ENCODE results near the gene SEC14L2.
"Not testable (repeated sequence)": the region's sequence is repeated elsewhere in the genome, so short reads cannot be mapped to it uniquely, and the experiment has no call there.

Gene SEC14L2

DNA sequence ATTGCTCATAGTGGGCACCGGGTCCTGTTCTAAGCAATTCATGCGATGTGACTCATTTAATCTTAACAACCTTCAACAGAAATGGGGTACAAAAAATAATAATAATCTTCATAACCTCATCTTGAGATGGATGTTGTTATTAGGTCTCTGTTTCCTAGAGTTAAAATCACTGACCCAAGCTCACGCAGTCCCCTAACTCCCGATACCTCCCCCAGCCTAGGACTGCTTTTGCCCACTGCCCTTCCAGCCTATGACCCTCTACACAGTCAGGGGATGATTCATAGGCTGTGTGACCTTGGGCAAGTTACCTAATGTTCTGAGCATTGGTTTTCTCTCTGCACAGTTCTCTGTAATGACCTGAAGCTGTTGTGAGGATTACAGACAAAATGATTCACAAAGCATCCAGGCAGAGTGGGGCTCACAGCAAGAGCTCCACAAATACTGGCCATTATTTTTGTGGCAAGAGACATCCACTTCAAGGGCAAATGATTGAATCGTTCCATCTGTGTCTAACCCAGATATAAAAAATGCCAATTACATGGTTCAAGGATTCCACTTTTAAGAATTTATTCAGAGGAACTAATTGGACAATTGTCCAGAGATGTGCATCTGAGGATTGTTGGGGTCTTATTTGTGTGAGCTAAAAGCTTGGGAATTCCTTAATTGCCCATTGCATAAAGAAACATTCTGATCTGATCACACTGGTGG, 48.8 kb downstream of the SEC14L2 start:
- Histone ChIP-seq H3K27me3 (ENCODE audit: insufficient read depth, low read length) (no peaks in the 10 kb centered on the region), H3K27ac (ENCODE audit: low read length) (no peak overlapping the region), H3K9me3 (ENCODE audit: insufficient read depth, low read depth, low read length) (no peaks in the 10 kb centered on the region), H3K4me1 (ENCODE audit: insufficient read depth, low read length) (peaks cover 5% of the 10 kb centered on the region; the same call in 1 of the 2 replicates), H3K4me3 (ENCODE audit: low read length) (no peak overlapping the region), H3K9ac (ENCODE audit: low read depth, low read length) (no peak overlapping the region), H3K36me3 (ENCODE audit: insufficient read depth, low read depth, low read length) (no peaks in the 10 kb centered on the region)

DNA sequence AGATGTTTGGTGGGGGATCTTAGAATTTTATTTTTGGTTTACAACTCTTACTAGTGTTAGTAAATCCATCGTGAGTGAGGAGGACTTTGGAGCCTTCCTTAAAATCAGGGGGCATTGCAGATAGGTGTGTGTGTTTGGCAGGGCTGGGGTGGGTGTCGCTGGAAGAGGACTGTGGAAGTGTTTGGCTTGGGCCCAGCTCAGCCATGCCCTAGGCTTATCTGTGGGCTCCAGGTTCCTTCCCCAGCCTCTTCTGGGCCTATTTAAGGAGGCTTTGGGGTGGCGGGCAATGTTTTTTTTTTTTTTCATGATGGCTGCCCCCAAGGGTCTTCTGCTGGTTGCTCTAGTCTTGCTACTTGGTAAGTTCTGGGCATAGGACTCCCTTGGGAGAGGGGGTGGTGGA, 50.8 kb downstream of the SEC14L2 start:
- no peaks in the 10 kb centered on the region for H3K9me3 ChIP-seq (ENCODE audit: insufficient read depth, low read depth, low read length)

DNA sequence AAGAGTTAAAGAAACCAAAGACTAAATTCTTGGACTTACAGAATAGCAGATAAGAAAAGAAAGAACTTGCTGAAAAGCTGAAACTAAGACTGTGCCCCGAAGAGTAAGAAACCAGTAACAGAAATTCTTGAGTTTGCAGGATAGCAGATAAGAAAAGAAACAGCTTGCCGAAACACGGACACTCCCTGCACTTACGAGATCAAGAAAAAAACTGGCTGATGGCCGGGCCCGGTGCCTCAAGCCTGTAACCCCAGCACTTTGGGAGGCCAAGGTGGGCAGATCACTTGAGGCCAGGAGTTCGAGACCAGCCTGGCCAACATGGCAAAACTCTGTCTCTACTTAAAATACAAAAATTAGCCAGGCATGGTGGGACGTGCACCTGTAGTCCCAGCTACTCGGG, 54.7 kb downstream of the SEC14L2 start:
- H3K36me3 ChIP-seq (ENCODE audit: insufficient read depth, low read depth, low read length); H3K9ac ChIP-seq (ENCODE audit: low read depth, low read length); H3K27me3 ChIP-seq (ENCODE audit: insufficient read depth, low read length); H3K4me3 ChIP-seq (ENCODE audit: low read length); H3K27ac ChIP-seq (ENCODE audit: low read length); H3K4me1 ChIP-seq (ENCODE audit: insufficient read depth, low read length); H3K9me3 ChIP-seq (ENCODE audit: insufficient read depth, low read depth, low read length): not testable (repeated sequence)

More for the DNA sequence above, 50.8 kb downstream of the SEC14L2 start:
- Histone ChIP-seq H3K4me1 (ENCODE audit: insufficient read depth, low read length) (peaks cover 5% of the 10 kb centered on the region; the same call in 1 of the 2 replicates), H3K4me3 (ENCODE audit: low read length) (no peak overlapping the region), H3K27me3 (ENCODE audit: insufficient read depth, low read length) (no peaks in the 10 kb centered on the region), H3K36me3 (ENCODE audit: insufficient read depth, low read depth, low read length) (no peaks in the 10 kb centered on the region), H3K9ac (ENCODE audit: low read depth, low read length) (no peak overlapping the region), H3K27ac (ENCODE audit: low read length) (no peak overlapping the region)

DNA sequence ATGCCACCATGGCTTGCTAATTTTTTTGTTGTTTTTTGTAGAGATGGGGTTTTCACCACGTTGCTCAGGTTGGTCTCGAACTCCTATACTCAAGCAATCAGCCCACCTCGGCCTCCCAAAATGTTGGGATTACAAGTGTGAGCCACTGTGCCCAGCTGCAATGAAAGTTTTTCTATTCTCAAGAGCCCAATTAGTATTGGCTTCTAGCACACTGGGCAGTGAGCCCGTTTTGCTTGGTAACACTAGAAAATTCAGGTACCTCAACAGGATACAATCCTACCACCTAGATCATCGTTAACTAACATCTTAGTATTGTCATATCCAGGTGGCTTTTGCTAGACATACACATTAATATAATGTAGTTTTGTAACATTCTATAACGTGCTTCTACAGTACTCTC, 56.0 kb downstream of the SEC14L2 start:
- Histone ChIP-seq H3K4me1 (ENCODE audit: insufficient read depth, low read length) (no peaks in the 10 kb centered on the region), H3K9me3 (ENCODE audit: insufficient read depth, low read depth, low read length) (no peaks in the 10 kb centered on the region), H3K9ac (ENCODE audit: low read depth, low read length) (no peak overlapping the region), H3K27me3 (ENCODE audit: insufficient read depth, low read length) (no peaks in the 10 kb centered on the region), H3K4me3 (ENCODE audit: low read length) (no peak overlapping the region), H3K36me3 (ENCODE audit: insufficient read depth, low read depth, low read length) (no peaks in the 10 kb centered on the region), H3K27ac (ENCODE audit: low read length) (no peak overlapping the region)

DNA sequence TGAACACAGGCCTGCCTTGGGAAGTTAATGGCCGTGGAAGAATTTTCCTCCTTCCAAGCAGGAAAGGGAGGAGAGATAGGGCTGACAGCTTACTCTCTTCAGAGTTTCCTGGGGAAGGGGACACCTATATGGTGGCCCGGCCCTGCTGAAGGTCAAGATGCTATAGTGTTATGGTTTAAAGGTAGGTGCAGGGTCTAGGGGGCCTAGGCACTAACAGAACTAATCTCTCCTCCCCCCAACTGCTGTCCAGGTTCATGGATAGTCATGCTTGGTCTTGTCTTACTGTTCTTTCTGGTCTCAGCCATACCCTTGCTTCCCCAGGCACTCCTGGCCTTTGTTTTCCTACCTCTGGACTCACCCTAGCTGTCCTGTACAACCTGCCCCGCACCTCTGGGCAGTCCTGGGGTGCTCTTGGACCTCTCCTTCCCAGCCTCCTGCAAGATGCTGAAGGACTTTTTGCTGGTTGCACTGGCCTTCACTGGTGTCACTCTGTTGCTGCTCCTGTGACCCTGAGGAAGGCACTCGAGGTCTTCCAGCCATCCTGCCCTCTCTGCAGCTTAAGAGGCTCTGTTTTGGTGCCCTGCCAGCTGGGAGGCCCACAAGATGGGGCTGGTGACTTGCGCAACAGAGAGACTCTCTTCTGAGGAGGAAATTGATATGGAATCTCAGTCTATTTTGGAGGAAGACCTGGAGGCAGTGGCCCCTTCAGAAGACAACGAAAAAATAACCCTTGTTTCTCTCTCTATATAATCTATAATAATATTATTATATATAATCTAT, 57.1 kb downstream of the SEC14L2 start:
- Histone ChIP-seq H3K27ac (ENCODE audit: low read length) (no peak overlapping the region), H3K27me3 (ENCODE audit: insufficient read depth, low read length) (no peaks in the 10 kb centered on the region), H3K36me3 (ENCODE audit: insufficient read depth, low read depth, low read length) (no peaks in the 10 kb centered on the region), H3K4me1 (ENCODE audit: insufficient read depth, low read length) (no peaks in the 10 kb centered on the region), H3K4me3 (ENCODE audit: low read length) (no peak overlapping the region), H3K9ac (ENCODE audit: low read depth, low read length) (no peak overlapping the region), H3K9me3 (ENCODE audit: insufficient read depth, low read depth, low read length) (no peaks in the 10 kb centered on the region)

DNA sequence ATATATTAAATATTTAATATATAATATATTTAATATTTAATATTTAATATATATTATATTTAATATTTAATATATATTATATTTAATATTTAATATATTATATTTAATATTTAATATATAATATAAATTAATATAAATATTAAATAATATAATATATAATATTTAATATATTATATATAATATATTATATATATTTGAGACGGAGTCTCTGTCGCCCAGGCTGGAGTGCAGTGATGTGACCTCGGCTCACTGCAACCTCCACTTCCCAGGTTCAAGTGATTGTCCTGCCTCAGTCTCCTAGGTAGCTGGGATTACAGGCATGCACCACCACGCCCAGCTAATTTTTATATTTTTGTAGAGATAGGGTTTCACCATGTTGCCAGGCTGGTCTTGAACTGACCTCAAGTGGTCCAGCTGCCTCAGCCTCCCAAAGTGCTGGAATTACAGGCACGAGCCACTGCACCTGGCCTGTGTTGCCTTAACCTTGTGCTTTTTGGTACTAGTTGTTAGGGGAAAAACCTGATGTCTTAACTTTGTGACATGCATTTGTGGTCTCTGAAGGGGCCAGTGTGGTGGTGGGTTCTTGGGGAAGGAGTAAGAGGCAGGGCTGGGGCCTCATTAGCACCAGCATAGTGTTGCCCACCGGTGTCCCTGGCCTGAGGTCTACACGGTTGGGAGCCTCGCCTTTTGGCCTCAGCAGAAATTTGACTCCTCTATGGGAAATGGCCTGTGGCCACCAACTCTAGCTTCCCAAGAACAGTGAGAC, 58.4 kb downstream of the SEC14L2 start:
- no peak overlapping the region for H3K4me3 ChIP-seq (ENCODE audit: low read length)
- H3K9ac ChIP-seq (ENCODE audit: low read depth, low read length) = no peak overlapping the region
- H3K27ac ChIP-seq (ENCODE audit: low read length) = no peak overlapping the region
- no peaks in the 10 kb centered on the region for H3K27me3 ChIP-seq (ENCODE audit: insufficient read depth, low read length)
- no peaks in the 10 kb centered on the region for H3K9me3 ChIP-seq (ENCODE audit: insufficient read depth, low read depth, low read length)
- H3K36me3 ChIP-seq (ENCODE audit: insufficient read depth, low read depth, low read length) = no peaks in the 10 kb centered on the region
- no peaks in the 10 kb centered on the region for H3K4me1 ChIP-seq (ENCODE audit: insufficient read depth, low read length)

DNA sequence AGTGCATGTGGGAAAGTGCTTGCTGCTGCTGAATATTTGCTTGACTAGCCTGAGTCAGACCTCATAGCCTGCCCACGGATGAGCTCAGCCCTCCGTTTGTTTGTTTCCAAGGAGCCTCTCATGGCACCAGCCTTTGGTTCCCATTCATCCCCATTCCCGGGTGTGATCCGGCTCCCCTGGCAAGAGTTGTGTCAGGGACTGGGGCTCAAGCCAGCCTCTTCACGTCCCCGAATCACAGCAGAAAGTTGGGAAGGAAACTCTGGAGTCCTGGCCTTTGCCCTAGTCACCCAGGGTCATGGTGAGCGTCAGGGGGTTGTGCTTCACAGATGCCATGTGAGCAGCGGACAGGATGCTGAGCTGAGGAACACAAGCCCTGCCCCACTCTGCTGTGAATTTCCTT, 61.2 kb downstream of the SEC14L2 start:
- Histone ChIP-seq H3K27ac (ENCODE audit: low read length) (no peak overlapping the region), H3K4me3 (ENCODE audit: low read length) (no peak overlapping the region), H3K9ac (ENCODE audit: low read depth, low read length) (no peak overlapping the region), H3K27me3 (ENCODE audit: insufficient read depth, low read length) (no peaks in the 10 kb centered on the region), H3K9me3 (ENCODE audit: insufficient read depth, low read depth, low read length) (no peaks in the 10 kb centered on the region), H3K36me3 (ENCODE audit: insufficient read depth, low read depth, low read length) (no peaks in the 10 kb centered on the region), H3K4me1 (ENCODE audit: insufficient read depth, low read length) (no peaks in the 10 kb centered on the region)

DNA sequence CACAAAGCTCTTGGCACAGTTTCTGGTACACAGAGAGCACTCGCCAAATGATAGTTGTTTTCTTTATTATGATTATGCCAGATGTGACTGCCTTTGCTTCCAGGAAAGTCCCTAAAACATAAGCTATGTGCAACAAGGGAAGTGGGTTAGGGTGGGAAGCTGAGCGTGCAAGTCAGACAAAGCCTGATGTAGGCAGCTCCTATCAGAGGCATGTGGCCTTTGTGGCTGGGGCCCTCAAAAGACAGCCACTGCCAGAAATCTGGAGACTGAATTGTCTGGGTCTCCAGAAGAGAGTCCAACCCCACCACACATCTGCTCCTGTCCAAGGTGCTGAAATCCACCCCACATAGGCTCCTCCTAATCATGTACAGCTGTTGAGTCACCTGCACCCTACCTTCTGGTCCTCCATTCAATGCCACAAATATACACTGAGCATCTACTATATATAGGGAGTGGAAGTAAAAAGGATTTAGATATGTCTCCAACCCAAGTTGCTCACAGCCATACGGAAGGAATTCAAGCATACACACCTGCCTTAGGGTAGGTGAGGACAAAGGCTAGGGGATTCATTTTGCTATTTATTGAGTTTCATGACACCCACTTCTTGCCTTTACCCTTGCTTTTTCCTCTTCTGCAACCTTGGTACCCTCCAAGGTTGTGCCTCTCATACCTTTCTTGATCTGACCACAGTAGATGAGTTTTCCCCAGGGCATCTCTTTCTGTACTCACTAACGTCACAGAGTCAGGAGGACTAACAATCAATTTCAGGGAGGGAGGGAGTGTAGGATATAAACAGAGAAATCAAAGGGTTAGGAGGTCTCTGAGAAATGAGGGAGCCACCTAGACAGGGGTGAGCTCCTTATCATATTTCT, 62.6 kb downstream of the SEC14L2 start:
- Histone ChIP-seq H3K27ac (ENCODE audit: low read length) (no peak overlapping the region), H3K9me3 (ENCODE audit: insufficient read depth, low read depth, low read length) (no peaks in the 10 kb centered on the region), H3K4me1 (ENCODE audit: insufficient read depth, low read length) (no peaks in the 10 kb centered on the region), H3K9ac (ENCODE audit: low read depth, low read length) (no peak overlapping the region), H3K4me3 (ENCODE audit: low read length) (no peak overlapping the region), H3K36me3 (ENCODE audit: insufficient read depth, low read depth, low read length) (no peaks in the 10 kb centered on the region), H3K27me3 (ENCODE audit: insufficient read depth, low read length) (no peaks in the 10 kb centered on the region)

DNA sequence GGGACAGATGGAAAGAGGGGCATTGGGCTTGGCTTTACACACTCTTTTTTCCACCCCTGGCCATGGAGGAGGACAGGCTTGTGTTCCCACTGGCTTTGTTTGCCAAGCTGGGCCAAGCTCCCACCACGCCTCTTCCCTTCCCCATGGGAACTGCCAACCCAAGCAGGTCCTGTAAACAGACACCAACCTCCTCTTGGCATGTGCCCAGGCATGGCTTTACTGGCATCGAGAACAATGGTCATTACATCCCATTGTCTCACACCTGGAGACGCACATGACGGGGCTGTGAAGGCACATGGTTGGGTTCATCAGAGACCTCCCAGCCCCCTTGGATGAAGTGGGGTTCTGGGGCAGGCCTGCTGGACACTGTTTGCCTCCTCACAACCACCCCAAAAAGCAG, 63.3 kb downstream of the SEC14L2 start:
- no peak overlapping the region for H3K9ac ChIP-seq (ENCODE audit: low read depth, low read length)
- no peaks in the 10 kb centered on the region for H3K9me3 ChIP-seq (ENCODE audit: insufficient read depth, low read depth, low read length)
- H3K27ac ChIP-seq (ENCODE audit: low read length) = no peak overlapping the region
- no peaks in the 10 kb centered on the region for H3K36me3 ChIP-seq (ENCODE audit: insufficient read depth, low read depth, low read length)
- no peak overlapping the region for H3K4me3 ChIP-seq (ENCODE audit: low read length)
- no peaks in the 10 kb centered on the region for H3K27me3 ChIP-seq (ENCODE audit: insufficient read depth, low read length)
- H3K4me1 ChIP-seq (ENCODE audit: insufficient read depth, low read length) = no peaks in the 10 kb centered on the region

DNA sequence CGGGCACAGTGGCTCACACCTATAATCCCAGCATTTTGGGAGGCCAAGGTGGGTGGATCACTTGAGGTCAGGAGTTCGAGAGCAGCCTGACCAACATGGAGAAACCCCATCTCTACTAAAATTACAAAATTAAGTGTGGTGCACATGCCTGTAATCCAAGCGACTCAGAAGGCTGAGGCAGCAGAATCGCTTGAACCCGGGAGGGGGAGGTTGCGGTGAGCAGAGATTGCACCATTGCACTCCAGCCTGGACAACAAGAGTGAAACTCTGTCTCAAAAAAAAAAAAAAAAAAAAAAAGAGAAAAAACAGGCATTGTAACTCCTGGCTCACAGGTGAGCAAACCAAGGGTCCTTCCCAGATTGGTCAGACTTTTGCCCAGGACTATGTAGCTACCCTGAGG, 63.7 kb downstream of the SEC14L2 start:
- H3K27ac ChIP-seq (ENCODE audit: low read length) = not testable (repeated sequence)

DNA sequence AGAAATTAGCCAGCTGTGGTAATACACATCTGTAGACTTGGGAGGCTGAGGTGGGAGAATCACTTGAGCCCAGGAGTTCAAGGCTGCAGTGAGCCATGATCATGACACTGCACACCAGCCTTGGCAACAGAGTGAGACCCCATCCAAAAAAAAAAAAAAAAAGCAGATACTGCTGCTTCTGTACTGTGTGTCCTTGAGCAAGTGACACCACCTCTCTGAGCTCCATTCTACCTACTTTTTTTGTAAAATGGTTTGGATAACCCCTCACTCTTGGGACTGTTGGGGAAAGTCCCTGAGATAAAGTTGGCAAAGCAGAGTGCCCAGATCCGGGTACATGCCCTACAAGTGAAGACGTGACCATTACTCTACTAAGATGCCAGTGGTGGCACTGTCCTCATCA, 72.3 kb downstream of the SEC14L2 start:
- Histone ChIP-seq H3K27ac (ENCODE audit: low read length) (no peak overlapping the region), H3K27me3 (ENCODE audit: insufficient read depth, low read length) (peaks cover 6% of the 10 kb centered on the region; the same call in 1 of the 2 replicates), H3K9ac (ENCODE audit: low read depth, low read length) (no peak overlapping the region), H3K4me3 (ENCODE audit: low read length) (no peak overlapping the region), H3K36me3 (ENCODE audit: insufficient read depth, low read depth, low read length) (no peaks in the 10 kb centered on the region), H3K4me1 (ENCODE audit: insufficient read depth, low read length) (no peaks in the 10 kb centered on the region), H3K9me3 (ENCODE audit: insufficient read depth, low read depth, low read length) (no peaks in the 10 kb centered on the region)

More for the DNA sequence above, 63.7 kb downstream of the SEC14L2 start:
- not testable (repeated sequence) for H3K4me3 ChIP-seq (ENCODE audit: low read length); H3K4me1 ChIP-seq (ENCODE audit: insufficient read depth, low read length); H3K9me3 ChIP-seq (ENCODE audit: insufficient read depth, low read depth, low read length); H3K9ac ChIP-seq (ENCODE audit: low read depth, low read length); H3K36me3 ChIP-seq (ENCODE audit: insufficient read depth, low read depth, low read length); H3K27me3 ChIP-seq (ENCODE audit: insufficient read depth, low read length)

Measured in iPS-20b (cell line).